ENCODE measurements around the gene DAD1. TPM values are rescaled to one million over a fixed set of nuclear protein-coding genes. Genes with fewer than 3 reads are reported as not detected.

DAD1 gene
- total and polyA plus RNA-seq, 2 of the 8 experiments (the other 6 are each of a cell fraction or from before 2014, with no cell fraction given) = 131 to 440 TPM

DNA sequence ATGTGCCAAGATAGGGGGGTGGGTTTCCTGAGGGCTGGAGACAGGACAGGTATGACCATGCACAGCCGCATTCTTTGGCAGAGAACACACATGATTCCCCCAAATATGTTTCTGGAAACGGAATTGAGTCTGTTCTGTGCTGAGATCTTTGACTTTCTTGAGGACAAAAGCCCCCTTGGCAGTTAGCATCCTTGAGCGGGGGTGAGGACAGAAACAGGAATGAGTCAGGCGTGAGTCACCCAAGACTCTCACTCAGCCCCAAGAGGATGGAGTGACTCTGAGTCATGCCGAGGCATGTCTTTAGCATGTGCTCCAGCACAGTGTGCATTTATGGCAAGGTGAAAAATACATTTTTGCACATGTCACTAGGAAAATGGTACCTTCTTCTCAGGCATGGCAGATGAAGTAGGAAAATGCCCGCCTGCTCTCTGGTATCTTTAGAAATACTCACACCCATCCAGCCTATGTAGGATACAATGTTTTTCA is 52.1 kb downstream of the DAD1 start:
- no peak overlapping the region for H2BK15ac ChIP-seq (ENCODE audit: low read length)
- H4K5ac ChIP-seq (ENCODE audit: insufficient read length, low read depth, low read length) = no peak overlapping the region
- H2BK20ac ChIP-seq (ENCODE audit: low read length) = no peak overlapping the region
- CTCF ChIA-PET (ENCODE audit: partially characterized antibody) = no interaction called here
- POLR2A ChIA-PET (ENCODE audit: partially characterized antibody) = no interaction called here
- no peak overlapping the region for H3K56ac ChIP-seq (replicated peaks; ENCODE audit: insufficient read length, low read depth, low read length)
- H3K4me3 ChIP-seq (ENCODE audit: extremely low read depth in 1 of 4, insufficient read depth in 2 of 4, low read depth in 3 of 4, low read length in 4 of 4) = no peak overlapping the region
- no peaks in the 10 kb centered on the region for H3K23me2 ChIP-seq (ENCODE audit: low read depth, low read length)
- no peaks in the 10 kb centered on the region for H4K20me1 ChIP-seq (replicated peaks in 1 of 2; ENCODE audit: control insufficient read depth in 1 of 2, insufficient read depth in 2 of 2, low read length in 2 of 2)
- no peak overlapping the region for H4K8ac ChIP-seq (ENCODE audit: extremely low read depth, insufficient read depth, low read length)
- H3K4me1 ChIP-seq (replicated peaks in 1 of 4; ENCODE audit: control insufficient read depth in 3 of 4, insufficient read depth in 4 of 4, low read length in 3 of 4) = no peaks in the 10 kb centered on the region
- no peaks in the 10 kb centered on the region; a peak in 1 of 4 replicates for H3K9me3 ChIP-seq (ENCODE audit: insufficient read depth in 2 of 2, low read depth in 1 of 2, low read length in 1 of 2)
- H3K79me1 ChIP-seq (ENCODE audit: low read depth, low read length) = no peaks in the 10 kb centered on the region
- no peaks in the 10 kb centered on the region for H3K36me3 ChIP-seq (ENCODE audit: control insufficient read depth in 2 of 4, insufficient read depth in 4 of 4, low read length in 3 of 4)
- H3K4ac ChIP-seq (replicated peaks; ENCODE audit: insufficient read length, low read depth, low read length) = no peak overlapping the region
- H2AFZ ChIP-seq (ENCODE audit: low read length) = no peak overlapping the region
- no peak overlapping the region for H2BK5ac ChIP-seq (ENCODE audit: low read depth, low read length)
- no peak overlapping the region for H3K23ac ChIP-seq (ENCODE audit: insufficient read length)
- no peak overlapping the region for H3K14ac ChIP-seq (ENCODE audit: insufficient read length)
- WGBS, 2 experiments (ENCODE audit: extremely low coverage in 1 of 2, insufficient coverage in 1 of 2, insufficient read length in 1 of 2, insufficient replicate concordance in 2 of 2, low coverage in 1 of 2, low lambda C conversion rate in 2 of 2, missing lambda C conversion rate in 1 of 2) = 80% methylated on average over 6 of the region's 6 CpGs; no CpG with 5 or more reads in 1 of the 2 experiments
- H4K91ac ChIP-seq (replicated peaks; ENCODE audit: insufficient read length, low read length) = no peak overlapping the region
- DNase-seq (ENCODE audit: low read depth in 1 of 2, low spot score in 2 of 2) (no peak), FAIRE-seq (no peak)
- H3K27ac ChIP-seq (ENCODE audit: low read depth, low read length) = no peak overlapping the region
- H3K4me2 ChIP-seq (ENCODE audit: insufficient read depth in 1 of 2, low read depth in 2 of 2, low read length in 2 of 2) = no peak overlapping the region
- no peak overlapping the region for H2BK120ac ChIP-seq (replicated peaks; ENCODE audit: low read depth, low read length)
- no peaks in the 10 kb centered on the region for H3K27me3 ChIP-seq (replicated peaks in 1 of 4; ENCODE audit: control insufficient read depth in 3 of 4, extremely low read depth in 1 of 4, insufficient read depth in 3 of 4, low read length in 3 of 4)
- no peak overlapping the region for H2AK5ac ChIP-seq (ENCODE audit: low read depth, low read length)
- H2BK12ac ChIP-seq (ENCODE audit: low read depth, low read length) = no peak overlapping the region
- no peak overlapping the region for H3K18ac ChIP-seq (ENCODE audit: extremely low read depth, low read length)
- no peaks in the 10 kb centered on the region for H3K79me2 ChIP-seq (ENCODE audit: control insufficient read depth in 1 of 2, insufficient read depth in 2 of 2, low read length in 2 of 2)
- H3K9ac ChIP-seq (replicated peaks in 1 of 4; ENCODE audit: extremely low read depth in 1 of 4, low read depth in 3 of 4, low read length in 3 of 4) = no peak overlapping the region
- TF ChIP-seq, protein P1, sequence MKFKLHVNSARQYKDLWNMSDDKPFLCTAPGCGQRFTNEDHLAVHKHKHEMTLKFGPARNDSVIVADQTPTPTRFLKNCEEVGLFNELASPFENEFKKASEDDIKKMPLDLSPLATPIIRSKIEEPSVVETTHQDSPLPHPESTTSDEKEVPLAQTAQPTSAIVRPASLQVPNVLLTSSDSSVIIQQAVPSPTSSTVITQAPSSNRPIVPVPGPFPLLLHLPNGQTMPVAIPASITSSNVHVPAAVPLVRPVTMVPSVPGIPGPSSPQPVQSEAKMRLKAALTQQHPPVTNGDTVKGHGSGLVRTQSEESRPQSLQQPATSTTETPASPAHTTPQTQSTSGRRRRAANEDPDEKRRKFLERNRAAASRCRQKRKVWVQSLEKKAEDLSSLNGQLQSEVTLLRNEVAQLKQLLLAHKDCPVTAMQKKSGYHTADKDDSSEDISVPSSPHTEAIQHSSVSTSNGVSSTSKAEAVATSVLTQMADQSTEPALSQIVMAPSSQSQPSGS (IDR thresholded peaks at IDR 0.05; ENCODE audit: low read length) = no peak
- TF ChIP-seq TAF7 (optimal IDR thresholded peaks at IDR 0.05; ENCODE audit: borderline replicate concordance, low read depth, low read length) (no peak), SP2 (IDR thresholded peaks at IDR 0.05; ENCODE audit: low read length) (no peak), YY1 (IDR thresholded peaks at IDR 0.05; ENCODE audit: low read depth, low read length) (no peak), NANOG (IDR thresholded peaks at IDR 0.05; ENCODE audit: insufficient read depth, low read depth, low read length, poor library complexity, severe bottlenecking) (no peak), TBP (IDR thresholded peaks at IDR 0.05; ENCODE audit: low read depth, low read length) (no peak), PHF8 (conservative IDR thresholded peaks at IDR 0.05; ENCODE audit: low read depth, low read length) (no peak), RNF2 (IDR thresholded peaks at IDR 0.05; ENCODE audit: borderline replicate concordance, low read depth, low read length, missing control alignments, poor library complexity, severe bottlenecking) (no peak), NRF1 (IDR thresholded peaks at IDR 0.05; ENCODE audit: low read depth, low read length) (no peak), KDM4A (IDR thresholded peaks at IDR 0.05; ENCODE audit: low read depth, low read length, severe bottlenecking) (no peak), ASH2L (IDR thresholded peaks at IDR 0.05; ENCODE audit: low read length) (no peak)
- TF ChIP-seq, protein P2, sequence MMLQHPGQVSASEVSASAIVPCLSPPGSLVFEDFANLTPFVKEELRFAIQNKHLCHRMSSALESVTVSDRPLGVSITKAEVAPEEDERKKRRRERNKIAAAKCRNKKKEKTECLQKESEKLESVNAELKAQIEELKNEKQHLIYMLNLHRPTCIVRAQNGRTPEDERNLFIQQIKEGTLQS (IDR thresholded peaks at IDR 0.05; ENCODE audit: insufficient read depth, low read depth, low read length) = no peak
